Mammary epithelial cell (primary cell): Measurements from ENCODE around the gene DGKZ.
A peak's percentile ranks its signal among the peaks of the same experiment; 100 is the strongest.

ENCODE experiments used
- CTCF ChIP-seq, 2 donors: IDR thresholded peaks in 1 of 2; conservative IDR thresholded peaks in 1 of 2; 2 replicates each; pipeline ENCODE4 v1.5.1; 2011 to 2012; ENCODE audit warnings: inconsistent platforms in 2 of 2, low read length in 2 of 2, mild to moderate bottlenecking in 2 of 2, control low read depth in 1 of 2, low read depth in 1 of 2; ENCODE audit not compliant: insufficient read depth in 1 of 2; ENCODE audit errors: extremely low read depth in 1 of 2
- EZH2 ChIP-seq: IDR thresholded peaks from 2 replicates; pipeline ENCODE4 v1.6.1; 2012; ENCODE audit warnings: low read length, inconsistent platforms, borderline replicate concordance

- TF ChIP-seq EZH2: no peak
- TF ChIP-seq CTCF (conservative IDR thresholded peaks at IDR 0.05 in 1 of 2, IDR thresholded peaks at IDR 0.05 in 1 of 2; ENCODE audit: extremely low read depth in 1 of 2, insufficient read depth in 1 of 2, low read depth in 1 of 2, low read length in 2 of 2): peak in 1 of 2 donors; percentile 13
Measured at GRCh38 chr11:46410021-46410420, 62.8 kb downstream of the DGKZ start.
